Stimulated activated naive CD8-positive, alpha-beta T cell treated with anti-CD3 and anti-CD28 coated beads, Interleukin-15, Interleukin-2, amounts not matched to agents 100 ng/mL and 50 ng/mL, for 24 hours (primary cell): Measurements from ENCODE around the gene MRPL20.
"Not testable (repeated sequence)": the region's sequence is repeated elsewhere in the genome, so short reads cannot be mapped to it uniquely, and the experiment has no call there.

Experiments used
- H3K27ac Mint-ChIP-seq: one replicate; pipeline ENCODE4 v1.8.0; 2021; ENCODE audit warnings: mild to moderate bottlenecking, mixed read lengths
- H3K27me3 Mint-ChIP-seq: one replicate; pipeline ENCODE4 v1.8.0; 2021; ENCODE audit warnings: mixed read lengths
- H3K36me3 Mint-ChIP-seq: one replicate; pipeline ENCODE4 v1.8.0; 2021; ENCODE audit warnings: low read depth, mixed read lengths
- H3K4me1 Mint-ChIP-seq: one replicate; pipeline ENCODE4 v1.8.0; 2021; ENCODE audit warnings: low read depth, mixed read lengths
- H3K4me3 Mint-ChIP-seq: one replicate; pipeline ENCODE4 v1.8.0; 2021; ENCODE audit warnings: mild to moderate bottlenecking, mixed read lengths
- H3K9me3 Mint-ChIP-seq: one replicate; pipeline ENCODE4 v1.8.0; 2021; ENCODE audit warnings: mixed read lengths

Gene MRPL20

DNA sequence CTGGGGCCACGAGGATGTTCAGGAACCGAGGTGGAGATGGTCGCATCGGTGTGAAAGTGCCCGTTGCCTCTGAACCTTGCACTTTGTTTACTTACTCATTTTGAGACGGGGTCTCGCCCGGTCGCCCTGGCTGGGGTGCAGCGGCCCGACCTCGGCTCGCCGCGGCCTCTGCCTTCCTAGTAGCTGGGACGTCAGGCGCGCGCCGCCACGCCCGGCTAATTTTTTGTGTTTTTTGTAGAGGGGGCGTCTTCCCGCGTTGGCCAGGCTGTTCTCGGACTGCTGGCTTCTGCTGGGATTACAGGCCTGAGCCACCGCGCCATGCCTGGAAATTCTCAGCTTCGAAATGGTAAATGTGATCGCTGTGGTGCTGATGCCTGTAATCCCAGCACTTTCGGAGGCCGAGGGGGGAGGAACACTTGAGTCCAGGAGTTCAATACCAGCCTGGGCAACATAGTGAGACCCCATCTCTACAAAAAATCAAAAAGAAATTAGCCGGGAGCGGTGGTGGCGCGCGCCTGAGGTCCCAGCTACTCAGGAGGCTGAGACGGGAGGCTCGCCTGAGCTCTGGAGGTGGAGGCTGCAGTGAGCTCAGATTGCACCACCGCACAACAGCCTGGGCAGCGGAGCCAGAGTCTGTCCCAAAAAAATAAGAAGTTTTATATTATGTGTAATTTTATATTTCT lies 684 bp upstream of the MRPL20 start:
- Mint-ChIP-seq H3K27me3 (no peaks in the 10 kb centered on the region), H3K4me3 (peak overlapping the region; percentile 95), H3K36me3 (peaks cover 52% of the 10 kb centered on the region), H3K27ac (peak overlapping the region; percentile 90), H3K4me1 (peaks cover 55% of the 10 kb centered on the region), H3K9me3 (no peaks in the 10 kb centered on the region)

DNA sequence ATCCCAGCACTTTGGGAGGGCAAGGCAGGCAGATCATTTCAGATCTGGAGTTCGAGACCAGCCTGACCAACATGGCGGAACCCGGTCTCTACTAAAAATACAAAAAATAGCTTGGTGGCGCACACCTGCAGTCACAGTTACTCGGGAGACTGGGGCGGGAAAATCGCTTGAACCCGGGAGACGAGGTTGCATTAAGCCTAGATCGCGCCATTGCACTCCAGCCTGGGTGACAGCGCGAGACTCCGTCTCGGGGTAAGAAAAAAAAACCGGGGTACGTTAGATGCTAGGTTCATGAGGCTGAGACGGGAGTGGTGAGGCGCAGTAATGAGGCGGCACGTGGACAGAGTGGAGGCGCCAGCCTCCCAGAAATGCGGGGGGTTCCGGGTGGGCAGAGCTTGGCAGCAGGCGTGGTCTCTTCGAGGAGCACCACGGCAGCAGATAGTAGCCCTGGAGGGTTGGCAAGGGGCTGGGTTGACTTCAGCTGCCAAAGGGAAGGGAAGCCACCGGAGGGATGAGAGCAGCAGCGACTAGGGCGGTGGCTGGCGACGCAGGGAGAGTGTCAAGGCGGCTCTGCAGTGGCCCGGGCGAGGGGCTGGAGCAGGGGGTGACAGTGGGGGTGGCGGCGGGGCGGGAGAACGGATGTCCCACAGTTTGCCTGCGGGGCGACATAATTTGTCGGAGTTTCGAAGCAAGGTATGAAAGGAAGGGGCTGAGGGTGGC lies 832 bp downstream of the MRPL20 start:
- peaks cover 65% of the 10 kb centered on the region for H3K4me1 Mint-ChIP-seq
- peaks cover 64% of the 10 kb centered on the region for H3K36me3 Mint-ChIP-seq
- H3K9me3 Mint-ChIP-seq, result no peaks in the 10 kb centered on the region
- H3K4me3 Mint-ChIP-seq, result peak overlapping the region; percentile 95
- H3K27ac Mint-ChIP-seq, result peak overlapping the region; percentile 94
- H3K27me3 Mint-ChIP-seq, result no peaks in the 10 kb centered on the region

DNA sequence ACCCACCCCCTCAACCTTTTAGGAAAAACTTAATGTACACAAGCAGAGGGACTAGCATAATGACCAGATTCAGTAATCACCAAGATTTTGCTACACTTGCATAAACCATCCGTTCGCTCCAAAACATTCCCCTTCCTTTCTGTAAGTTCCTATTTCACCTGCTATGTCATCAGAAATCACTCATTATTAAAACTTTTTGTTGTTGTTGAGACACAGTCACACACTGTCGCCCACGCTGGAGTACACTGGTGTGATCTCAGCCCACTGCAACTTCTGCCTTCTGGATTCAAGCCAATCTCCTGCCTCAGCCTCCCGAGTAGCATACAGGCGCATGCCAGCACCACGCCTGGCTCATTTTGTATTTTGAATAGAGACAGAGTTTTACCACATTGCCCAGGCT lies 3.4 kb downstream of the MRPL20 start:
- H3K4me1 Mint-ChIP-seq, result peaks cover 69% of the 10 kb centered on the region
- peak overlapping the region; percentile 91 for H3K27ac Mint-ChIP-seq
- peaks cover 74% of the 10 kb centered on the region for H3K36me3 Mint-ChIP-seq
- H3K27me3 Mint-ChIP-seq, result no peaks in the 10 kb centered on the region
- peak overlapping the region; percentile 36 for H3K4me3 Mint-ChIP-seq
- H3K9me3 Mint-ChIP-seq, result no peaks in the 10 kb centered on the region

DNA sequence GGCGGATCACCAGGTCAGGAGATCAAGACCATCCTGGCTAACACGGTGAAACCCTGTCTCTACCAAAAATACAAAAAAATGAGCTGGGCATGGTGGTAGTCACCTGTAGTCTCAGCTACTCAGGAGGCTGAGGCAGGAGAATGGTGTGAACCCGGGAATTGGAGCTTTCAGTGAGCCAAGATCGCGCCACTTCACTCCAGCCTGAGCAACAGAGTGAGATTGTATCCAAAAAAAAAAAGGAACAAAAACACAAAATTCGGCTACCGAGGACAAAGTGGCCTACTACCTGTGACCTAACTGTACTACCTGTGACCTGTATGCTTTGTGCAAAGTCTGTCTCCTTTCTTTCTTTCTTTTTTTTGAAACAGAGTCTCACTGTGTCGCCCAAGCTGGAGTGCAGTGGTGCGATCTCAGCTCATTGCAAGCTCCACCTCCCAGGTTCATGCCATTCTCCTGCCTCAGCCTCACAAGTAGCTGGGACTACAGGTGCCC lies 4.1 kb downstream of the MRPL20 start:
- Mint-ChIP-seq H3K36me3 (peaks cover 75% of the 10 kb centered on the region), H3K4me1 (peaks cover 67% of the 10 kb centered on the region), H3K27ac (peak overlapping the region; percentile 91)
- not testable (repeated sequence) for H3K9me3 Mint-ChIP-seq, H3K27me3 Mint-ChIP-seq, H3K4me3 Mint-ChIP-seq

DNA sequence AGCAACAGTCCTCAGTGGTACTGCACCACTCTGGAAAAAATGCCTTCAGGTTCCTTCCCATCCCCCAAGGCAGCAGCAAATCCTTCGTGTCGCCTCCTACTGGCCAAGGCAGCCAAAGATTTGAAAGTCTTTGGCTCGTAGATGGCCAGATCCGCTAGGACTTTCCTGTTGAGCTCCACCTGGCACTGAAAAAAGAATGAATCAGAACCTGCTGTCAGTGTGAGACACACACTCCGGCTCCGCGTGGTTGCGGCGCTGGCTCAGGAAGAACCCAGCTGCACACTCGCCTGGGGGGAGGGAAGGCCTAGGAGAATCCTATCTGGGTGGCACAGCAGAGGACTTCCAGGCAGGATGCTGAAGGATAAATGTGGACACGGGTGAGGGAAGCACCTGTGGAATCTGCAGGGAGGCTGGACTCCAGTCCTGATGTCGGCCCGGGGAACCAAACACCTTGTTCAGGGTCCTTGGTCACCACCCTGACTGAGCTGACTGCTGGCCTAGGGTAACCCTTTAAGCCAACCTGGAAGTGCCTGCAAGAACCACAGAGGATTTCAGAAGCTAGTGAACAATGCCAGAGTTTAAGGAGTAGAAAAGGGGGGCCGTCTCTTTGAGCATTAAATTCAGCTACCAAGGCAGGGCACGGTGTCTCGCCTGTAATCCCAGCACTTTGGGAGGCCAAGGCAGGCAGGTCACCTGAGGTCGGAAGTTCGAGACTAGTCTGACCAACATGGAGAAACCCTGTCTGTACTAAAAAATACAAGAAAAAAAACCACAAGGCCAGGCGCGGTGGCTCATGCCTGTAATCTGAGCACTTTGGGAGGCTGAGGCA lies 4.8 kb downstream of the MRPL20 start:
- Mint-ChIP-seq H3K4me1 (peaks cover 71% of the 10 kb centered on the region), H3K27me3 (no peaks in the 10 kb centered on the region), H3K9me3 (no peaks in the 10 kb centered on the region), H3K27ac (peak overlapping the region; percentile 89), H3K4me3 (peak overlapping the region; percentile 95), H3K36me3 (peaks cover 81% of the 10 kb centered on the region)

DNA sequence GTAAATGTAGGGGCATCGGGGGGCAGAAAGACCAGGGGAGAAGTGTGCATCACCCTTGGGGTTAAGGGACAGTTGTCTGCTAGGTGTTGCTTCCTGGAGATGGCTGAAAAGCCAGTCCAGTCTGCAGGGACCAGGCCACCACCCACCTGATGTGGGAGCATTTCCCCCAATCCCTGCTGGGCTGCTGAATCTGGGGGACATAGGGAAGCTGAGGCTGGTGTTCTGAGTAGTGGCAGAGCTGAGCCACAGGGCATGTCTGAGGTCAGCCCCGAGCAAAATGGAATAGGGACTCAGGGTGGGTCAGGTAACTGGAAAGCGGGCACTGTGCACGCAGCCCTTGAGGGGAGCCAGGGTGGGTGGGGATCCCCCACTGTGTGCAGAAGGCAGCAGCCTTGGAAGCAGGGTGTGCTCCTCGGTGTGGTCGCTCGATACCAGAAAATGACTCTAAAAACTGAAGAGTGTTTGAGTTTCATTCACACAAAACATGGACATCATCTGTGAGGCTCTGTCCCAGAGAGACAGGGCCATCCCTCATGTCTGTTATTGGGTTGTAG lies 5.6 kb downstream of the MRPL20 start:
- peak overlapping the region; percentile 95 for H3K4me3 Mint-ChIP-seq
- H3K27me3 Mint-ChIP-seq, result no peaks in the 10 kb centered on the region
- no peaks in the 10 kb centered on the region for H3K9me3 Mint-ChIP-seq
- H3K4me1 Mint-ChIP-seq, result peaks cover 71% of the 10 kb centered on the region
- peak overlapping the region; percentile 89 for H3K27ac Mint-ChIP-seq
- peaks cover 80% of the 10 kb centered on the region for H3K36me3 Mint-ChIP-seq

DNA sequence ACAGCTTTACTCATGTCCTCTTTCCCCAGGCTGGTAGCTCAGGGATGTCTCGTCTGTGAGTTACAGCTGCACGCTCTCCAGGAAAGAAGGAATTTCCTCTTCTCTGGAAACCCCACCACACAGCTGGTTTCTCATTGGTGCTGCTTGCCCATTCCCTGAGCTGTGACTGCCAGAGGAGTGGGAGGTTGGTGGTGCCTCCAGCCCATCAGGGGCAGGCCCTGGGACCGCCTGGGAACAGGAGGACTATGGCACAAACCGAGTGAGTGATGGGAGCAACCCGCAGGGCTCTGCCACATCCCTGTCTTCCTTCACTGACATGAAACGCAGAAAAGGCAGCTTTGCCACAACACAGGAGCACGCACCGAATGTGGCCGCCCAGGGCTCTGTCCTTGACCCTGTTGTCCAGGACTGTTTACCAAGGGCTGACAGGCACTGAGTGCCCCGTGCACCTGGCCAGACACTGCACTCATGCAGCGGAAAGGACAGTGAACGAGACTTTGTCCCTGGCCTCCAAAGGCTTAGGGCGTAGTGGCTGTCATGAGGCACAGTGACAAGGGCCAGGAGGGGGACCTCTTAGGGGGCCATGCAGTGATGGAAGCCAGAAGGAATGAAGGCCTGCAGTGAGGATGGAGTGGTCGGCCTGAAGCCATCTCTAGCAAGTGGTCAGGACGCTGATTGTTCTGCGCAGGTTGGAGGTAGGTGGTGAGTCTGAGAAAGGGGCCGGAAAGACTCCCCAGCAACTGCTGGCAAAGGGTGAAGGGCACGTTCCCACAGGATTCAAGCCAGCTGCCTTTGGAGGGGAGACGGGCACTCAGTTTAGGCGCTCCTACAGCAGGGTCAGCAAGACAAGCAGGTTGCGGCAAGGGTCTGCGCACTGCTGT lies 6.3 kb downstream of the MRPL20 start:
- peaks cover 74% of the 10 kb centered on the region for H3K36me3 Mint-ChIP-seq
- H3K27ac Mint-ChIP-seq, result peak overlapping the region; percentile 89
- H3K27me3 Mint-ChIP-seq, result no peaks in the 10 kb centered on the region
- H3K4me3 Mint-ChIP-seq, result peak overlapping the region; percentile 95
- H3K4me1 Mint-ChIP-seq, result peaks cover 65% of the 10 kb centered on the region
- H3K9me3 Mint-ChIP-seq, result no peaks in the 10 kb centered on the region

DNA sequence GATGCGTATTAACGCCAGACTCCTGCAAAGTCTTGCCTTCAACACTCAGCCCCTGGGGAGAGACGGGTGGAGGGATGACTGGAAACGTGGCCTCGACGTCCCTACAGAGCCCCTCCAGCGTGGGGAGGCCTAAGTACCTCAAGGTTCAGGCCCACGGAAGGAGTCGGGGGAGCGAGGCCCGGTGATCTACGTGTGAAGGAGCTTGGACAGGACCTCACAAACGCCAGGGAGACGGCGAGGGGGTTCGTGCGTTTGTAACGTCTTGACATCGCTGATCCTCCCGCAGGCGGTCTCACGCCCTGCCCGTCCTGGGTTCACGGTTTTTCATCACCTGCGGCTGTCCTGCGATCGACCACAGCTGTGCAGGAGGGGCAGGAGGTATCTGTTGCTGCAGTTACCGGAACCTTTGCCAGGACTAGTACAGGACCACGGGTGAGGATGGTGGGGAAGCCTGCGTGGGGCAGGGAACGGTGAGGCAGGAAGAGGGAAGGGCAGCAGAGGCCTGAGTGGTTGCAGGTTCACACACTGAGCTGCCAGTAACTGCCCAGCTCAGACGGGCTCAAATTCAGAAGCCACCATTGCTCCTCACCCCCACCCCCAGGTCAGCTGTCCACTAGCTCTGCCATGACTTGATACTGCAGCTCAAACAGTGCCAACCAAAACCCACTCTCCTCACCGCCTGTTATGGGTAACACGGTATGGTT lies 7.1 kb downstream of the MRPL20 start:
- Mint-ChIP-seq H3K4me1 (peaks cover 66% of the 10 kb centered on the region), H3K27ac (peak overlapping the region; percentile 89), H3K27me3 (no peaks in the 10 kb centered on the region), H3K9me3 (no peaks in the 10 kb centered on the region), H3K4me3 (peak overlapping the region; percentile 95), H3K36me3 (peaks cover 74% of the 10 kb centered on the region)

DNA sequence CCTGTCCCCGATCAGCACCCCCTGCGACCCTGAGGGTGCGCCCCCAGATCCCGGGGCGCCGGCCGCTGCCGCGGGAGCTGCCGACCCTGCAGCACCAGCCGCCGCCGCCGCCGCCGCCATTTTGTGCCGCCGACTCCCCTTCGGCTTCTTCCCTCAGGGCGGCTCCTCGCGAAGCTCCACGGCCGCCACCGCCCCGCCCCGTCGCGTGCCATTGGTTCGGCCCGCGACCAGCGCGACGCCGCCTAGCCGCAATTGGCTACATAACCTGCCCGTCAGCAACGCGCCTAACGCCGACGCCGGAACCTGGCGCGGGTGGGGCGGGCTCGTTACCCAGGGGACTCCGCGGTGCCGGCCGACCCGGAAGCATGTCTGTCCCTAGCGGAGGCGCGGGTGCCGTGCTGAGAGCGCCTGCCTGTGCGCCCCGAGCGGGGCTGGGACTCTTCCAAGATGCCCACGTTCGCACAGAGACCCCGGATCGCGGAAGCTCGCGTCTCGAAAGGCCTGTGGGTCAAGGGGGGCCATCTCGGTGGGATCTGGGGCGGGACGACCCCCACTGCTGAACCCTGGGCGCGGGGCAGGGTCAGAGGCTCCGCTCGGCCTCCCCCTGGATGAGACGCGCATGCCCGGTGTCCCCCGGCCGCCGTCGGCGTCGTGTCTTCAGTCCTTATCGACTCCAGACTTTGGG lies 7.8 kb downstream of the MRPL20 start, which contains the start of gene CCNL2:
Gene CCNL2, minus strand, starts transcription at position 149 of the 685 bp plus-strand sequence. Its CDS starts 29 bp downstream, at position 120.
- H3K9me3 Mint-ChIP-seq, result no peaks in the 10 kb centered on the region
- peaks cover 63% of the 10 kb centered on the region for H3K4me1 Mint-ChIP-seq
- H3K27ac Mint-ChIP-seq, result peak within 1 kb of the TSS; percentile 93
- peak within 1 kb of the TSS; percentile 95 for H3K4me3 Mint-ChIP-seq
- H3K36me3 Mint-ChIP-seq, result peaks cover 74% of the 10 kb centered on the region
- no peaks in the 10 kb centered on the region for H3K27me3 Mint-ChIP-seq

DNA sequence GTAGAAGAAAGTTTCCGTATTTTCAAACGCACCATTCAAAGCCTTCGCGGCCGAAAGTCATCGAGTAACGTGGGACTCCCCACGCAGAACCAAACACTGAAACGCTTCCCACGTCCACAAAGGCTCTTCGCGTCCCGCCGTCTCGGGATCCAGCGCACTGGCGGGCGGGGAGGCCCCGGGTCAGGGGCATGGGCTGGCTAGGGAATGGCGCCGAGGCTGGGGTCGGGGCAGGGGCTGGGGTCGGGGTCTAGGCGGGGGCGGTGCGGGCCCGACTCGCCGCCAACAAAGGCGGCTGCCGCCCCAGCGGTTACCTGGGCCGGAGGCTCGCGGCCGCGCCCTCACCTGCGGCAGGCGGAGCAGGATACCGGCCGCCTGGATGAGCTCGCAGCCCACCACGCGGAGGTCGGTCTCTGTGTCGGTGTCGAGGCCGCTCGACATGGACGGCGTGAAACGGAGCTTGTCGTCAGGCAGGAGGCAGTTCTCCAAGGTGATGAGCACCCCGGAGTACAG lies 8.4 kb downstream of the MRPL20 start:
- H3K4me3 Mint-ChIP-seq, result peak overlapping the region; percentile 95
- H3K27me3 Mint-ChIP-seq, result no peaks in the 10 kb centered on the region
- no peaks in the 10 kb centered on the region for H3K9me3 Mint-ChIP-seq
- H3K27ac Mint-ChIP-seq, result peak overlapping the region; percentile 93
- H3K4me1 Mint-ChIP-seq, result peaks cover 58% of the 10 kb centered on the region
- peaks cover 75% of the 10 kb centered on the region for H3K36me3 Mint-ChIP-seq

DNA sequence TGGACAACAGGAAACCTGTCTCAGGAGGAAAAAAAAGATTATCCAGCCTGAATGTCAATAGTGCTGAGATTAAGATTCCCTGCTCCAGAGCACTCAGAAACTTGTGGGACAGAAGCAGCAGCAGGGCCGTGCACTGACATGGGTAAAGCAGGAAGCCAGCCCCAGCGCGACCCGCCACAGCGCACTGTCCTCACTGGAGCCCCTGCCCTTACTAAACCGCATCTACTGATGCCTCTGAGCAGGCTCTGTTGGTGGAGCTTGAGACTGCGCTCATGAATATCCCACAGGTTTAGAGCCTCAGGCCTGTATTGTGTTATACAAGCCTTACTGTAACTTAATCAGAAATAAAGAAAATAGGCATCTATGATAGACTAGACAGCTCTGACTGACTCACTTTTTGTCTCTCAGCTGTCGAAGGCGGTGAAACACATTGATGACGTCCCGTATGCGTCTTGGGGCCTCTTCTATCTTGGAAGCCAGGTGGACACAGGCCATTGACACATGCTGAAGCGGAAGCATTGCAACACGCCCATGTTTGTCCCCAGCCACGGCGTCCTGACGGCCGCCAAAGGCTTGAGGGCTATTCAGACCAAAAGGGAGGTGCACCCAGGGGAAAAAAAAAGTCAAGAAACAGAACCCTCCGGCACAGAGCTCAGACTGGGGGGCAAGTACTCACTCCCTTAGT lies 9.1 kb downstream of the MRPL20 start:
- H3K4me1 Mint-ChIP-seq, result peaks cover 59% of the 10 kb centered on the region
- H3K4me3 Mint-ChIP-seq, result peak overlapping the region; percentile 95
- no peaks in the 10 kb centered on the region for H3K9me3 Mint-ChIP-seq
- no peaks in the 10 kb centered on the region for H3K27me3 Mint-ChIP-seq
- H3K36me3 Mint-ChIP-seq, result peaks cover 76% of the 10 kb centered on the region
- peak overlapping the region; percentile 93 for H3K27ac Mint-ChIP-seq

DNA sequence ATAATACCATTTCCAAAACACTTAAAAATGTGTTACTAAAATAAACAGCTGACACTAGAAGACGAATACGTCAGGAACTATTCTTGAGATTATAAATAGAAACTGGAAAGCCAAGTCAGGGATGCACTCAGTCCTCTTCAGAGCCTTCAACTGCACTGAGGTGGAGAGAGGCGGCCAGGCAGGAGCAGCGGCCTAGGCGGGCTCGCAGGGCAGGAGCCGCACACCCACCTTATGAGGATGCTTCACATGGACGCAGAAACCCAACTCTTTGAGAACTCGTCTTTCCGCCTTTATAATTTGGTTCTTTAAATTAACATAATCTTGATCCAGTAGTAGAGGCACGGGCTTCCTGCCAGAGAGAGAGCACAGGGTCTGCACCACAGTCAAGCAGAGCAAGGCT lies 11.9 kb downstream of the MRPL20 start:
- H3K27me3 Mint-ChIP-seq, result no peaks in the 10 kb centered on the region
- no peaks in the 10 kb centered on the region for H3K9me3 Mint-ChIP-seq
- H3K27ac Mint-ChIP-seq, result no peak overlapping the region
- no peak overlapping the region for H3K4me3 Mint-ChIP-seq
- H3K36me3 Mint-ChIP-seq, result peaks cover 76% of the 10 kb centered on the region
- H3K4me1 Mint-ChIP-seq, result peaks cover 38% of the 10 kb centered on the region
